AG04450 (cell line): Measurements from ENCODE around the gene KRT26. TPM values are rescaled to one million over a fixed set of nuclear protein-coding genes. Genes with fewer than 3 reads are reported as not detected.

Experiments used
- CTCF ChIA-PET: fragments of 300-600, 350-600 bp; formaldehyde crosslinking; extraction: SDS; loops from one replicate; lab custom pipeline; 2022; ENCODE audit warnings: antibody characterized with exemption, inconsistent platforms; lab: Charles Lee
- POLR2A ChIA-PET: fragments of 350-600 bp; formaldehyde crosslinking; extraction: SDS; loops from one replicate; lab custom pipeline; 2021; ENCODE audit warnings: antibody characterized with exemption, inconsistent platforms; lab: Yijun Ruan, JAX
- DNase-seq: peaks from one replicate; pipeline ENCODE4 v3.0.0-alpha.2; 2011; ENCODE audit warnings: low read depth, low spot score
- H3K27ac ChIP-seq: one replicate; pipeline ENCODE4 v1.5.1; 2012; ENCODE audit warnings: low read depth, low read length, control low read depth
- H3K27me3 ChIP-seq: one replicate; pipeline ENCODE4 v1.6.0; 2012; ENCODE audit warnings: low read length; ENCODE audit not compliant: control insufficient read depth, insufficient read depth
- H3K4me3 ChIP-seq: 2 replicates; pipeline ENCODE4 v1.5.1; 2011; ENCODE audit warnings: mild to moderate bottlenecking, low read depth, low read length, control low read depth
- H3K9me3 ChIP-seq: 2 replicates; pipeline ENCODE4 v1.5.1; 2012; ENCODE audit warnings: low read length; ENCODE audit not compliant: control insufficient read depth, insufficient read depth
- polyA plus RNA-seq: library from polyadenylated mRNA; depleted of rRNA; stranded (reverse); fragments of >200 nt; gene quantifications from 2 replicates; pipeline ENCODE4 v1.2.3, GENCODE V29; 2011
- TF ChIP-seq, protein P1 (sequence below): IDR thresholded peaks from 2 replicates; pipeline ENCODE4 v1.5.1; 2011; ENCODE audit warnings: low read depth, low read length, control low read depth, inconsistent platforms

KRT26 gene
- polyA plus RNA-seq, 1 experiment, result not detected

DNA sequence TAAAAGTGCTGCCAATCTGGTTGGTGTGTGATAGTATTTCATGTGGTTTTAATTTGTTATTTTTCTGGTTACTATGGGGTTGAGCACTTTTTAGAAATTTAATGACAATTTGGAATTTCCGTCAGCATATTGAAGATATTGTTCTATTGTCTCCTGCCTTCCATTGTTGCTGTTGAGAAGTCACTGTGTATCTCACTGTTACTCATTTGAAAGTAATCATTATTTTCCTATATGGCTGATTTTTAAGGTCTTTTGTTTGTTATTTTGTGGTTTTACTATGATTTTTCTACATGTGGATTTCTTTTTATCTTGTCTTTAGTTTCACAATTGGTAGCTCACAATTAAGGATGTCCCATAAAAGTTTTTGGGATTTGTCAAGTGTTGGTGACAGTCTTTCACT is 8.2 kb downstream of the KRT26 start:
- DNase-seq, result no peak
- peaks cover 12% of the 10 kb centered on the region; the same call in 1 of the 2 replicates for H3K9me3 ChIP-seq
- H3K27me3 ChIP-seq, result peaks cover 7% of the 10 kb centered on the region
- no peak overlapping the region for H3K4me3 ChIP-seq
- TF ChIP-seq, protein P1, sequence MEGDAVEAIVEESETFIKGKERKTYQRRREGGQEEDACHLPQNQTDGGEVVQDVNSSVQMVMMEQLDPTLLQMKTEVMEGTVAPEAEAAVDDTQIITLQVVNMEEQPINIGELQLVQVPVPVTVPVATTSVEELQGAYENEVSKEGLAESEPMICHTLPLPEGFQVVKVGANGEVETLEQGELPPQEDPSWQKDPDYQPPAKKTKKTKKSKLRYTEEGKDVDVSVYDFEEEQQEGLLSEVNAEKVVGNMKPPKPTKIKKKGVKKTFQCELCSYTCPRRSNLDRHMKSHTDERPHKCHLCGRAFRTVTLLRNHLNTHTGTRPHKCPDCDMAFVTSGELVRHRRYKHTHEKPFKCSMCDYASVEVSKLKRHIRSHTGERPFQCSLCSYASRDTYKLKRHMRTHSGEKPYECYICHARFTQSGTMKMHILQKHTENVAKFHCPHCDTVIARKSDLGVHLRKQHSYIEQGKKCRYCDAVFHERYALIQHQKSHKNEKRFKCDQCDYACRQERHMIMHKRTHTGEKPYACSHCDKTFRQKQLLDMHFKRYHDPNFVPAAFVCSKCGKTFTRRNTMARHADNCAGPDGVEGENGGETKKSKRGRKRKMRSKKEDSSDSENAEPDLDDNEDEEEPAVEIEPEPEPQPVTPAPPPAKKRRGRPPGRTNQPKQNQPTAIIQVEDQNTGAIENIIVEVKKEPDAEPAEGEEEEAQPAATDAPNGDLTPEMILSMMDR, result no peak
- ChIA-PET POLR2A (no interaction called here), CTCF (no interaction called here)
- H3K27ac ChIP-seq, result no peak overlapping the region

DNA sequence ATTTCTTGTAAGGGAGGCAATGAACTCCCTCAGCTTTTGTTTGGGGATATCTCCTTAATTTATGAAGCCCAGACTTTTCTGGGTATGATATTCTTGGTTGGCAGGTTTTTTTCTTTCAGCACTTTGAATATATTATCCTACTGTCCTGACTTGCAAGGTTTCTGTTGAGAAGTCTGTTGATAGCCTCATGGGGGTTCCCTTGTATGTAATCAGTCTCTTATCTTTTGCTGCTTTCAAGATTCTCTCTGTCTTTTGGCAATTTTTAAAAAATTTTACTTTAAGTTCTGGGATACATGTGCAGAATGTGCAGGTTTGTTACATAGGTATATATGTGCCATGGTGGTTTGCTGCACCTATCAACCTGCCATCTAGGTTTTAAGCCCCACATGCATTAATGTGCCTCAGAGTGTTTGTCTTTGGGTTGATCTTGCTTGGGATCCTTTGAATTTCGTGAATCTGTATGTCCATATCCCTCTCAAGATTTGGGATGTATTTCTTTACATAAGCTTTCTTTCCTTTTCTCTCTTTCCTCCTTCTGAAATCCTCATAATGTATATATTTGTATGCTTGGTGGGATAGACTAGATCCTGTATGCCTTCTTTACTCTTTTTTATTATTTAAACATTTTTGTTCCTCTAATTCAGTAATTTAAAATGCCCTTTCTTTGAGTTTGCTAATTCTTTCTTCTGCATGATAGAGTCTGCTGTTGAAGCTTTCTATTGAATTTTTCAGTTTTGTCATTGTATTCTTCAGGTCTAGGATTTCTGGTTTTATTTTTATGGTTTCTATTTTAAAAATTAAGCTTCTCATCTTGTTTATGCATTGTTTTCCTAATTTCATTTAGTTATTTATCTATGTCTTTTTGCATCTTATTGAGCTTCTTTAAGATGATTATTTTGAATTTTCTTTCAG is 11.6 kb downstream of the KRT26 start:
- POLR2A ChIA-PET, result no interaction called here
- no peak overlapping the region for H3K4me3 ChIP-seq
- no peak for DNase-seq
- CTCF ChIA-PET, result interaction anchor here (0.6 kb wide), 1 partner anchor 570 kb away, joined by 4 read pairs; no protein-coding TSS in a partner anchor
- TF ChIP-seq, protein P1, result no peak
- no peak overlapping the region for H3K27ac ChIP-seq
- peaks cover 12% of the 10 kb centered on the region for H3K9me3 ChIP-seq
- H3K27me3 ChIP-seq, result peaks cover 5% of the 10 kb centered on the region

DNA sequence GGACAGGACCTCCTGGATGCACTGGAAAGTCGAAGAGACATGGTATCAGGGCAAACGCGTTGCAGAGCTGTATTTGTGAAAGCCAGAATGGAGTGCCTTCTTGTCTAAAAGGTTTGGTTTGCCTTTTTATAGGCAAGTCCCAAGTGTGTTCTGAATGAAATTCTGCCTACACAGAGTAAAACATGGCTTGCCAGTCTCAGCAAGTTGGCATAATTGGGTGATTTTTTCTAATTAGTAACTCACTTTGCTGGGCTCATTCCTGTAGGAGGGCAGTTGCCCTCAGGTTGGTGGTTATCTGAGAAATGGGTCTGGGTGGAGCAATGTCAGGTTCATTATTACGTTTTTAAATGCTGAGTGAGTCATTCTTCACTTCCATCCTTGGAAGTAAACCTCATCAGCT is 16.8 kb downstream of the KRT26 start, which contains the start of gene KRT25:
Gene KRT25, minus strand, starts transcription at position 101 of the 400 bp plus-strand sequence. Its CDS starts 60 bp downstream, at position 41.
- Histone ChIP-seq H3K9me3 (no peaks in the 10 kb centered on the region; the same call in 1 of the 2 replicates), H3K27me3 (peaks cover 14% of the 10 kb centered on the region), H3K27ac (peak within 1 kb of the TSS; percentile 11), H3K4me3 (no peak within 1 kb of the TSS)
- ChIA-PET POLR2A (no interaction called here), CTCF (interaction anchor here (0.6 kb wide), 1 partner anchor 135 kb away, joined by 3 read pairs; no protein-coding TSS in a partner anchor)
- no peak for DNase-seq
- TF ChIP-seq, protein P1, result no peak

DNA sequence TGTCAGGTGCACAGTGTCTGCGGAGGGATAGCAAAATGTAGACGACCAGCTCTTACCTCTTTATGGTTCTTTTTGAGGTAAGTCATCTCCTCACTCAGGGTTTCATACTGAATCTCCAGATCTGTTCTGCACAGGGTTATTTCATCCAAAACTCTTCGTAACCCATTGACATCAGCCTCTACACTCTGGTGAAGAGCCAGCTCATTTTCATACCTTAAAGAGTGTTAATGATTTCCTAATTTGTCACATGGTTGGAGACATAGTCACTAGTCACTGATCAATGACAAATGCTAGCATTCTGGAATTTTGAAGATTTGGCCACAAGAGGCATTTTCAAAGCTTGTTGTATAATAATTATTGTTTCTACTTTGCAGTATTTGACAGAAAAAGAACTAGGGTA is 18.2 kb downstream of the KRT26 start:
- ChIA-PET CTCF (no interaction called here), POLR2A (interaction anchor here (0.7 kb wide), 1 partner anchor 14 kb away, joined by 4 read pairs; no protein-coding TSS in a partner anchor)
- TF ChIP-seq, protein P1, result no peak
- no peak overlapping the region for H3K4me3 ChIP-seq
- DNase-seq, result no peak
- no peaks in the 10 kb centered on the region; the same call in 1 of the 2 replicates for H3K9me3 ChIP-seq
- peaks cover 20% of the 10 kb centered on the region for H3K27me3 ChIP-seq
- no peak overlapping the region for H3K27ac ChIP-seq

DNA sequence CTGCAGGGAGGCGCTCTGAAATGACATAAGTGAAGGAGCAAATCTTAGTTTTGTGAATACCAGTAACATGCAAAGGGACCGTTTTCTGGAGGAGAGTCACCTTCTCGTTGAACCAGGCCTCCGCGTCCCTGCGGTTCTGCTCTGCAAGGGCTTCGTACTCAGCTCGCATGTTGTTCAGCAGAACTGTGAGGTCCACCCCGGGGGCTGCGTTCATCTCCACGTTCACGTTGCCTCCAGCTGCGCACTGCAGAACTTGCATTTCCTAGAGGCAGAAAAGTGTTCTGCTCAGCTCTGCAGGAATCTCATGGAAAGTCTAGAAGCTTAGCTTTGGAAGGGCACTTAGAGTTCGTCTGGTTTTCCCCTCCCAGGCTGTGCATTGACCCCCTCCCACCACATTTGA is 20.9 kb downstream of the KRT26 start:
- TF ChIP-seq, protein P1, result no peak
- POLR2A ChIA-PET, result no interaction called here
- peaks cover 25% of the 10 kb centered on the region for H3K27me3 ChIP-seq
- no peak overlapping the region for H3K4me3 ChIP-seq
- CTCF ChIA-PET, result interaction anchor here (0.6 to 1.9 kb wide), 2 partner anchors 40 to 131 kb away, joined by 3 to 4 read pairs; no protein-coding TSS in a partner anchor
- H3K27ac ChIP-seq, result no peak overlapping the region
- DNase-seq, result no peak
- no peaks in the 10 kb centered on the region for H3K9me3 ChIP-seq
